Measurements from ENCODE around the gene LRRC74A. TPM values are rescaled to one million over a fixed set of nuclear protein-coding genes. Genes with fewer than 3 reads are reported as not detected.

LRRC74A gene
- total and polyA plus RNA-seq, 9 donors = 0.10 to 0.12 TPM; not detected in 7

DNA sequence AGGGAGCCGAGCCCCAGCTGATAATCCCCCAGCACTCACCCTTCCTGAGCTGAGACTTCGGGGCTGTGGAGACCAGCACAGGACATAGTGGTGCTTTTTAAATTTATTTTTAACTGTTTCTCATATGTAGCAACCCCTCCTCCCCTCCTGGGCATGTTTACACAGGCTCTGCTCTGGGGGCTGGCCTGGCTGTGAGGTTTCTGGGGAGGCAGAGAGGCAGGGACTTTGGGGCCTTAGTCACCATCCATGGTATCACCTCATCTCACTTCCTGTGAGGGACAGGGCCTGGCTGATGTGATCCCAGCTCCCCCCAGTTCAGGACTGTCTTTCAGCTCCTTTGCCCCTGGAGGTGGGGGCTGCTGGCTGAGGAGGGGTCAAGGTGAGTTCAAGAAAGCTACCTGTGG lies 44.6 kb upstream of the LRRC74A start:
- Histone ChIP-seq H3K4me1 (ENCODE audit: insufficient read depth) (peaks cover 8% of the 10 kb centered on the region), H3K9me3 (no peaks in the 10 kb centered on the region), H3K27ac (peak overlapping the region; percentile 22 to 35), H3K27me3 (no peaks in the 10 kb centered on the region), H3K36me3 (no peaks in the 10 kb centered on the region), H3K4me3 (no peak overlapping the region)
- 55 to 63% (median 56%) methylated on average over 2 of the region's 2 CpGs for WGBS, 3 donors
- TF ChIP-seq, protein P1, sequence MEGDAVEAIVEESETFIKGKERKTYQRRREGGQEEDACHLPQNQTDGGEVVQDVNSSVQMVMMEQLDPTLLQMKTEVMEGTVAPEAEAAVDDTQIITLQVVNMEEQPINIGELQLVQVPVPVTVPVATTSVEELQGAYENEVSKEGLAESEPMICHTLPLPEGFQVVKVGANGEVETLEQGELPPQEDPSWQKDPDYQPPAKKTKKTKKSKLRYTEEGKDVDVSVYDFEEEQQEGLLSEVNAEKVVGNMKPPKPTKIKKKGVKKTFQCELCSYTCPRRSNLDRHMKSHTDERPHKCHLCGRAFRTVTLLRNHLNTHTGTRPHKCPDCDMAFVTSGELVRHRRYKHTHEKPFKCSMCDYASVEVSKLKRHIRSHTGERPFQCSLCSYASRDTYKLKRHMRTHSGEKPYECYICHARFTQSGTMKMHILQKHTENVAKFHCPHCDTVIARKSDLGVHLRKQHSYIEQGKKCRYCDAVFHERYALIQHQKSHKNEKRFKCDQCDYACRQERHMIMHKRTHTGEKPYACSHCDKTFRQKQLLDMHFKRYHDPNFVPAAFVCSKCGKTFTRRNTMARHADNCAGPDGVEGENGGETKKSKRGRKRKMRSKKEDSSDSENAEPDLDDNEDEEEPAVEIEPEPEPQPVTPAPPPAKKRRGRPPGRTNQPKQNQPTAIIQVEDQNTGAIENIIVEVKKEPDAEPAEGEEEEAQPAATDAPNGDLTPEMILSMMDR (IDR thresholded peaks at IDR 0.05) = no peak
- TF ChIP-seq POLR2A (IDR thresholded peaks at IDR 0.05) = no peak
- no peak for TF ChIP-seq EP300 (IDR thresholded peaks at IDR 0.05)
- intact Hi-C loops (cut with DNase I) = loop anchor here in 2 of 4 donors (10.0 kb wide), 2 partner anchors 67 to 77 kb away; no protein-coding TSS in a partner anchor
- peak in 1 of 5 donors; percentile 22 for DNase-seq

DNA sequence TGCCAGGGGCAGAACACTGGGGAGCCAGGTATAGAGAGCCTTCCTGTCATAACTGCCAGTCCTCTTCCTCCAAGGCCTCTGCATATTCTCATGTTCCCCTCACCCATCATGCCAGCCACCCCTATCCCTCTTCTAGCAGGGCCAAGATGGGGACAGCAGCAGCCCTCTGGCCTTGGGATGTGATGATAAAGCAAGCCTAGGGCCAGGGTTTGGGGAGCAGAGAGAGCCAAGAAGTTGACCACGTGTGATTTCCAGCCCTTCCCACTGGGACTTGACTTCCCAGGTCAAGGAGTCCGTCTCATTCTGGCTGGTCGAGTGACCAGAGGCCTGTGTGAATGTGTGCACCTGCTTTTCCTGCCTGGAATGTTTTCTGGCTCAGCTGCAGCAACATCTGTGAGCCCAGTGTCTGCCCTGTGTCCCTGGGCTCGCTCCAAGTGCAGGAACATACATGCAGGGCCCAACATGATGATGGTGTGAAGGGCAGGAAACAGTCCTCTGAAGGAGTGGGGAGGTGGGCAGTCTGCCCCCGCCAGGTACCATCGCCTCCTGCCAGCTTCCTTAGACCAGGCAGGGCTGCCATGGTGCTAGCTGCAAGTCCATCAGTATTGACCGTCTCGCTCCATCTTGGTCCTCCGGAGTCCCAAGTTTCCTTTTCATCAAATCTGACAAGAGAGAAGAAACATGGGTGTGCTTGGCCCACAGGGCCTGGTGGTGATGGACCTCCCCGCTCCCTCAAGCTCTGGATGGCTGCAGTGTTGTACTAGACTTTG lies 43.9 kb upstream of the LRRC74A start:
- DNase-seq = peak in 2 of 5 donors; percentile 20 to 45
- TF ChIP-seq, protein P1 (IDR thresholded peaks at IDR 0.05) = no peak
- TF ChIP-seq POLR2A (IDR thresholded peaks at IDR 0.05) (no peak), EP300 (IDR thresholded peaks at IDR 0.05) (no peak)
- WGBS, 3 donors = 64 to 71% (median 66%) methylated on average over 10 of the region's 10 CpGs
- Histone ChIP-seq H3K9me3 (no peaks in the 10 kb centered on the region), H3K4me1 (ENCODE audit: insufficient read depth) (peaks cover 8% of the 10 kb centered on the region), H3K27ac (peak overlapping the region; percentile 22 to 35), H3K27me3 (no peaks in the 10 kb centered on the region), H3K4me3 (no peak overlapping the region), H3K36me3 (no peaks in the 10 kb centered on the region)
- intact Hi-C loops (cut with DNase I) = loop anchor here in 2 of 4 donors (10.0 kb wide), 2 partner anchors 67 to 77 kb away; no protein-coding TSS in a partner anchor

DNA sequence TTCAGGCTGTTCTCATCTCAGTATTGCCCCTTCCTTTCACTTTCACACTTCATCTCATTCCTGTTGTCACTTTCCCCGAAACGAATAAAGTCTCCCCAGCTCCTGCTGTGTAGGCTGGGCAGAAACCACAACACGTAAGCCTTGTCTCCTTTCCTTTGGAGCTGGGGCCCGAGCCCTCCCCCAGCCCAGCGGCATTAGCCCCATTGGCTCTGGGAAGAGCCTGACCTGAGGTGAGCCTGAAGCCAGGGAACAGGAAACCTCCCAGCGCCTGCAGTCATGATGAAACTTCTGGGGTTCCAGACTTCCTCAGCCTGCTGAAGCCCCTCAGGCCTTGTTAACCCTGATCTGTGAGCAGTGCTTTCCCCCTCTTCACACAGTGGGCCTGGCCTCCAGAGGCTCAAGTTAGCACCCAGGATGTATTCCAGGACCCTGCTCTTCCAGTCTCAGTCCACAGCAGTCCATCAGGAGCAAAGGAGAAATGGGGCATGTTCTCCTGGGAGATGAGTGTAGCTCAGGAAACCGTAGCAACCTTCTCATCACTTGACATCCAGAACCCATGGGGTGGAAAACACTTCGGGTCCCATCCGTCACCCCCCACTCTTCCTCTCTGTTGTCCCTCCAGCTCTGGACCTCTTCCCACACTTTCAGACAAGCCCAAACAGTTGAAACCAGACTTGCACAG lies 43.2 kb upstream of the LRRC74A start:
- Histone ChIP-seq H3K27me3 (no peaks in the 10 kb centered on the region), H3K36me3 (no peaks in the 10 kb centered on the region), H3K4me3 (no peak overlapping the region), H3K9me3 (no peaks in the 10 kb centered on the region), H3K27ac (peak overlapping the region; percentile 29 to 46), H3K4me1 (ENCODE audit: insufficient read depth) (peaks cover 8% of the 10 kb centered on the region)
- TF ChIP-seq POLR2A (IDR thresholded peaks at IDR 0.05) (no peak), EP300 (IDR thresholded peaks at IDR 0.05) (no peak)
- TF ChIP-seq, protein P1 (IDR thresholded peaks at IDR 0.05) = no peak
- DNase-seq = peak in 2 of 5 donors; percentile 18 to 41
- intact Hi-C loops (cut with DNase I) = loop anchor here in 2 of 4 donors (10.0 kb wide), 2 partner anchors 68 to 78 kb away; no protein-coding TSS in a partner anchor
- WGBS, 3 donors = 38 to 46% (median 43%) methylated on average over 8 to 9 of the region's 9 CpGs

DNA sequence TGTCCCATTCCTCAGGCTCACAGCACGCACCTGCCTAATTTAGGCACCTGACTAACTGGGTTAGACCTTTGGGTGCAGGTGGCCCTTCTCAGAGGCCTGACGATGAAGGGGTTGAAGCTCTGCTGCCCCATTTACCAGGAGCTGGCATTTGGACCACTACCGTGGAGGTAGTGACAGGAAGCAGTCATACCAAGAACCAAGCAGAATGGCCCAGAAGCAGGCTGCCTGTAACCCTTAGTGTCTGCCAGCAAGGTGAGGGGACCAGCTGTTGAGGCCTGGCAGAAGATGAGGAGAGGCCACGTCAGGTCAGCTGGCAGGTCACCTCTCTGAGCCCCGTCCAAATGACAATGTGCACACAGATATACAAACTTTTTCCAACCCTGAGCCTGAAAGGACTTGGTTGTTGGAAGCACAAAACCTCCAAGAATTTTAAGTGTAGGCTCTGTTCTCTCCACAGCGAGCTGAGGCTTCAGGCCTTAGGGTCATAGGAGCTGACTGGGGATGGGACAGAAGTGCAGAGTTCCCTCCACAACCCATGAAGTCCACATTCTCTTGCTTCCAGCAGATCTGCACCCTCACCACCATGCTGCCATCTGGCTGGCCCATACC lies 41.8 kb upstream of the LRRC74A start:
- intact Hi-C loops (cut with DNase I) = loop anchor here in 3 of 4 donors (1.0 to 10.0 kb wide), 3 partner anchors 70 to 80 kb away; no protein-coding TSS in a partner anchor
- H3K27me3 ChIP-seq = no peaks in the 10 kb centered on the region
- no peak overlapping the region for H3K4me3 ChIP-seq
- TF ChIP-seq POLR2A (IDR thresholded peaks at IDR 0.05) (no peak), EP300 (IDR thresholded peaks at IDR 0.05) (no peak)
- TF ChIP-seq, protein P1 (IDR thresholded peaks at IDR 0.05) = no peak
- no peak overlapping the region for H3K27ac ChIP-seq
- peak in 1 of 5 donors; percentile 13 for DNase-seq
- H3K4me1 ChIP-seq (ENCODE audit: insufficient read depth) = peaks cover 8% of the 10 kb centered on the region
- WGBS, 3 donors = 82 to 89% (median 83%) methylated on average over 6 of the region's 6 CpGs
- H3K9me3 ChIP-seq = no peaks in the 10 kb centered on the region
- no peaks in the 10 kb centered on the region for H3K36me3 ChIP-seq

All from ovary (tissue), 9 donors.